Activated CD4-positive, alpha-beta memory T cell treated with anti-CD3 and anti-CD28 coated beads for 36 hours (primary cell): Measurements from ENCODE around the gene PSME3IP1. TPM values are rescaled to one million over a fixed set of nuclear protein-coding genes. Genes with fewer than 3 reads are reported as not detected.
A peak's percentile ranks its signal among the peaks of the same experiment; 100 is the strongest.

Source experiments
- CTCF ChIA-PET: fragments of 350-600 bp; sonication (Branson Sonifier 250); formaldehyde crosslinking; loops from one replicate; lab custom pipeline; 2021; ENCODE audit warnings: antibody characterized with exemption, inconsistent platforms; lab: Charles Lee
- POLR2A ChIA-PET: fragments of 350-600 bp; sonication (Branson Sonifier 250); formaldehyde crosslinking; loops from one replicate; lab custom pipeline; 2021; ENCODE audit warnings: antibody characterized with exemption; lab: Charles Lee
- DNase-seq: peaks from one replicate; pipeline ENCODE4 v3.0.0-alpha.2; 2020
- H3K27ac Mint-ChIP-seq: one replicate; pipeline ENCODE4 v1.8.0; 2021; ENCODE audit warnings: mixed read lengths
- H3K27me3 Mint-ChIP-seq: one replicate; pipeline ENCODE4 v1.8.0; 2021; ENCODE audit warnings: mixed read lengths
- H3K36me3 Mint-ChIP-seq: one replicate; pipeline ENCODE4 v1.8.0; 2021; ENCODE audit warnings: mixed read lengths
- H3K4me1 Mint-ChIP-seq: one replicate; pipeline ENCODE4 v1.8.0; 2021; ENCODE audit warnings: low read depth, mixed read lengths
- H3K4me3 Mint-ChIP-seq: one replicate; pipeline ENCODE4 v1.8.0; 2021; ENCODE audit warnings: mild to moderate bottlenecking, mixed read lengths
- H3K9me3 Mint-ChIP-seq: one replicate; pipeline ENCODE4 v1.8.0; 2021; ENCODE audit warnings: mixed read lengths
- intact Hi-C: fragments of 100-400 bp; cut with micrococcal nuclease; formaldehyde crosslinking; loops from one replicate; pipeline ENCODE4 v1.15.1; 2023
- total RNA-seq, 2 experiments: library from RNA; stranded (reverse); gene quantifications; one replicate each; pipeline ENCODE4 v1.2.3, GENCODE V29; 2021

PSME3IP1 gene
- total RNA-seq, 2 experiments from 2014 or later, result 101 to 102 TPM

- ChIA-PET POLR2A (no interaction called here), CTCF (interaction anchor here (1.1 kb wide), 1 partner anchor 184 kb away, joined by 3 read pairs; no protein-coding TSS in a partner anchor)
- H3K27ac Mint-ChIP-seq, result no peak overlapping the region
- H3K36me3 Mint-ChIP-seq, result peaks cover 8% of the 10 kb centered on the region
- H3K27me3 Mint-ChIP-seq, result no peaks in the 10 kb centered on the region
- no peaks in the 10 kb centered on the region for H3K9me3 Mint-ChIP-seq
- intact Hi-C loops, result no loop called here
- peaks cover 14% of the 10 kb centered on the region for H3K4me1 Mint-ChIP-seq
- no peak overlapping the region for H3K4me3 Mint-ChIP-seq
- no peak for DNase-seq
Measured at GRCh38 chr16:57148481-57148880, 37.4 kb downstream of the PSME3IP1 start.

GRCh38 chr16:57147381-57148221 lies 38.2 kb downstream of the PSME3IP1 start:
- Mint-ChIP-seq H3K27me3 (no peaks in the 10 kb centered on the region), H3K4me3 (no peak overlapping the region), H3K27ac (no peak overlapping the region), H3K4me1 (peaks cover 19% of the 10 kb centered on the region), H3K36me3 (peaks cover 5% of the 10 kb centered on the region), H3K9me3 (no peaks in the 10 kb centered on the region)
- CTCF ChIA-PET, result no interaction called here
- no peak for DNase-seq
- POLR2A ChIA-PET, result no interaction called here
- intact Hi-C loops, result no loop called here

- H3K4me1 Mint-ChIP-seq, result peaks cover 20% of the 10 kb centered on the region
- DNase-seq, result no peak
- ChIA-PET POLR2A (no interaction called here), CTCF (no interaction called here)
- no peak overlapping the region for H3K27ac Mint-ChIP-seq
- no peaks in the 10 kb centered on the region for H3K27me3 Mint-ChIP-seq
- intact Hi-C loops, result no loop called here
- no peaks in the 10 kb centered on the region for H3K9me3 Mint-ChIP-seq
- H3K4me3 Mint-ChIP-seq, result no peak overlapping the region
- no peaks in the 10 kb centered on the region for H3K36me3 Mint-ChIP-seq
Measured at GRCh38 chr16:57146735-57147134, 39.1 kb downstream of the PSME3IP1 start.

- H3K36me3 Mint-ChIP-seq, result no peaks in the 10 kb centered on the region
- H3K27me3 Mint-ChIP-seq, result no peaks in the 10 kb centered on the region
- DNase-seq, result no peak
- ChIA-PET CTCF (no interaction called here), POLR2A (no interaction called here)
- intact Hi-C loops, result no loop called here
- H3K27ac Mint-ChIP-seq, result no peak overlapping the region
- no peaks in the 10 kb centered on the region for H3K9me3 Mint-ChIP-seq
- H3K4me3 Mint-ChIP-seq, result no peak overlapping the region
- H3K4me1 Mint-ChIP-seq, result peaks cover 24% of the 10 kb centered on the region
Measured at GRCh38 chr16:57146040-57146647, 39.7 kb downstream of the PSME3IP1 start.

- no peak for DNase-seq
- no peak overlapping the region for H3K27ac Mint-ChIP-seq
- H3K27me3 Mint-ChIP-seq, result no peaks in the 10 kb centered on the region
- H3K36me3 Mint-ChIP-seq, result no peaks in the 10 kb centered on the region
- no peak overlapping the region for H3K4me3 Mint-ChIP-seq
- intact Hi-C loops, result no loop called here
- ChIA-PET CTCF (interaction anchor here (0.8 to 1.0 kb wide), 2 partner anchors 52 to 61 kb away, joined by 3 to 4 read pairs; partner anchors contain the start of gene CPNE2), POLR2A (no interaction called here)
- H3K9me3 Mint-ChIP-seq, result no peaks in the 10 kb centered on the region
- H3K4me1 Mint-ChIP-seq, result peaks cover 27% of the 10 kb centered on the region
Measured at GRCh38 chr16:57145046-57146021, 40.5 kb downstream of the PSME3IP1 start.

GRCh38 chr16:57144027-57144426 lies 41.8 kb downstream of the PSME3IP1 start:
- no peak for DNase-seq
- CTCF ChIA-PET, result interaction anchor here (1.0 kb wide), 1 partner anchor 51 kb away, joined by 4 read pairs; the partner anchor contains the start of gene CPNE2
- Mint-ChIP-seq H3K36me3 (no peaks in the 10 kb centered on the region), H3K27ac (no peak overlapping the region), H3K4me1 (peaks cover 31% of the 10 kb centered on the region), H3K27me3 (no peaks in the 10 kb centered on the region), H3K4me3 (no peak overlapping the region), H3K9me3 (no peaks in the 10 kb centered on the region)
- intact Hi-C loops, result no loop called here
- POLR2A ChIA-PET, result no interaction called here

GRCh38 chr16:57143149-57143921 lies 42.5 kb downstream of the PSME3IP1 start:
- Mint-ChIP-seq H3K36me3 (no peaks in the 10 kb centered on the region), H3K27ac (no peak overlapping the region), H3K4me3 (no peak overlapping the region), H3K4me1 (peaks cover 31% of the 10 kb centered on the region), H3K9me3 (no peaks in the 10 kb centered on the region), H3K27me3 (no peaks in the 10 kb centered on the region)
- DNase-seq, result no peak
- intact Hi-C loops, result loop anchor here (2.0 kb wide), 1 partner anchor 15 kb away; no protein-coding TSS in a partner anchor
- CTCF ChIA-PET, result interaction anchor here (1.1 kb wide), 1 partner anchor 59 kb away, joined by 5 read pairs; no protein-coding TSS in a partner anchor
- POLR2A ChIA-PET, result interaction anchor here (1.0 kb wide), 2 partner anchors 9 to 17 kb away, joined by 3 to 4 read pairs; no protein-coding TSS in a partner anchor

- Mint-ChIP-seq H3K4me1 (peaks cover 31% of the 10 kb centered on the region), H3K36me3 (no peaks in the 10 kb centered on the region), H3K4me3 (no peak overlapping the region), H3K27me3 (no peaks in the 10 kb centered on the region), H3K9me3 (no peaks in the 10 kb centered on the region), H3K27ac (peak overlapping the region; percentile 81)
- intact Hi-C loops, result loop anchor here (2.0 kb wide), 1 partner anchor 13 kb away; no protein-coding TSS in a partner anchor
- ChIA-PET CTCF (interaction anchor here (1.1 to 1.7 kb wide), 3 partner anchors 45 to 178 kb away, joined by 3 to 6 read pairs (median 5); no protein-coding TSS in a partner anchor), POLR2A (interaction anchor here (1.0 kb wide), 1 partner anchor 8 kb away, joined by 4 read pairs; no protein-coding TSS in a partner anchor)
- DNase-seq, result peak; percentile 39
Measured at GRCh38 chr16:57141822-57142631, 43.8 kb downstream of the PSME3IP1 start.

GRCh38 chr16:57140931-57141668 lies 44.7 kb downstream of the PSME3IP1 start:
- Mint-ChIP-seq H3K36me3 (no peaks in the 10 kb centered on the region), H3K9me3 (no peaks in the 10 kb centered on the region), H3K4me3 (no peak overlapping the region), H3K4me1 (peaks cover 34% of the 10 kb centered on the region), H3K27ac (no peak overlapping the region), H3K27me3 (no peaks in the 10 kb centered on the region)
- intact Hi-C loops, result no loop called here
- CTCF ChIA-PET, result interaction anchor here (1.1 to 1.7 kb wide), 2 partner anchors 45 to 177 kb away, joined by 3 to 6 read pairs; no protein-coding TSS in a partner anchor
- POLR2A ChIA-PET, result no interaction called here
- no peak for DNase-seq
